Measurements from ENCODE around the gene PLPPR5.

The PLPPR5 gene

DNA sequence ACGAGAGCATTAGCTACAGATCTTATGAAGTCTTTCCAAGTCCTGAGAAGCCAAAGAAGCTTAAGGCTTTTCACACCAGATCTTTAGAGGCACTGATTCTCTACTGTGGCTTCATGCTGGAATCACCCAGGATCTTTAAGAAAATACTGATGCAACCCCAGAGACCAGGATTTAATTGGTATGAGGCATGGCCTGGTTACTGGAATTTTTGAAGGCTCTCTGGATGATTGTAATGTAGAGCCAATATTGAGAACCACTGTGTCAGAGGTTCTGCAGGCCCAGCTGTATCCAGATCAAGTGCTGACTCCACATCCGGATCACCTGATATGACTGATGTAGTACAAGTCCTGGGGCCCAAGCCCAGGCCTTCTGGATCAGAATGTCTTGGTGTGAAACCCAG, 105.7 kb downstream of the PLPPR5 start:
- DNase-seq (ENCODE audit: low read depth): peak; percentile 63
- TF ChIP-seq, protein P1, sequence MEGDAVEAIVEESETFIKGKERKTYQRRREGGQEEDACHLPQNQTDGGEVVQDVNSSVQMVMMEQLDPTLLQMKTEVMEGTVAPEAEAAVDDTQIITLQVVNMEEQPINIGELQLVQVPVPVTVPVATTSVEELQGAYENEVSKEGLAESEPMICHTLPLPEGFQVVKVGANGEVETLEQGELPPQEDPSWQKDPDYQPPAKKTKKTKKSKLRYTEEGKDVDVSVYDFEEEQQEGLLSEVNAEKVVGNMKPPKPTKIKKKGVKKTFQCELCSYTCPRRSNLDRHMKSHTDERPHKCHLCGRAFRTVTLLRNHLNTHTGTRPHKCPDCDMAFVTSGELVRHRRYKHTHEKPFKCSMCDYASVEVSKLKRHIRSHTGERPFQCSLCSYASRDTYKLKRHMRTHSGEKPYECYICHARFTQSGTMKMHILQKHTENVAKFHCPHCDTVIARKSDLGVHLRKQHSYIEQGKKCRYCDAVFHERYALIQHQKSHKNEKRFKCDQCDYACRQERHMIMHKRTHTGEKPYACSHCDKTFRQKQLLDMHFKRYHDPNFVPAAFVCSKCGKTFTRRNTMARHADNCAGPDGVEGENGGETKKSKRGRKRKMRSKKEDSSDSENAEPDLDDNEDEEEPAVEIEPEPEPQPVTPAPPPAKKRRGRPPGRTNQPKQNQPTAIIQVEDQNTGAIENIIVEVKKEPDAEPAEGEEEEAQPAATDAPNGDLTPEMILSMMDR (IDR thresholded peaks at IDR 0.05; ENCODE audit: control insufficient read depth, insufficient read depth, low read depth, low read length, missing control alignments): no peak
- H3K4me3 ChIP-seq (ENCODE audit: control insufficient read depth, low read depth, low read length): no peak overlapping the region

DNA sequence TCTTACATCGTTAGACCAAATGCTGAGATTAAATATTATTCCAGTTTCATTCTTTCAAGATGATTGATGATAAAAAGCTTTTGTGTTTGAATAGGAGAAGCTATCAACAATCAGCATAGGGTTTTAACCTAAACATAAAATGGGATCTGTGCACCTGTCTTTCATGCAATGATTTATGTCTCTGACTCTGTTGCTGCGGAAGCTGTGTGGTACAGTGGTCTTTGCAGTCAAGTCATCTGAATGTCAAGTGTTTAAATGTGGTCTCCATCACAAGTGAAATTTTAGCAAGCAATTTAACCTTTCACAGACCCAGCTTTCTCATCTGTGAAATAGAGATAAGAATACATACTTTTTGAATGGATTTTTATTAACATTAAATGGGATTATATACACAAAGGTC, 107.2 kb downstream of the PLPPR5 start:
- DNase-seq (ENCODE audit: low read depth): no peak
- no peak overlapping the region for H3K4me3 ChIP-seq (ENCODE audit: control insufficient read depth, low read depth, low read length)
- TF ChIP-seq, protein P1 (IDR thresholded peaks at IDR 0.05; ENCODE audit: control insufficient read depth, insufficient read depth, low read depth, low read length, missing control alignments): no peak

DNA sequence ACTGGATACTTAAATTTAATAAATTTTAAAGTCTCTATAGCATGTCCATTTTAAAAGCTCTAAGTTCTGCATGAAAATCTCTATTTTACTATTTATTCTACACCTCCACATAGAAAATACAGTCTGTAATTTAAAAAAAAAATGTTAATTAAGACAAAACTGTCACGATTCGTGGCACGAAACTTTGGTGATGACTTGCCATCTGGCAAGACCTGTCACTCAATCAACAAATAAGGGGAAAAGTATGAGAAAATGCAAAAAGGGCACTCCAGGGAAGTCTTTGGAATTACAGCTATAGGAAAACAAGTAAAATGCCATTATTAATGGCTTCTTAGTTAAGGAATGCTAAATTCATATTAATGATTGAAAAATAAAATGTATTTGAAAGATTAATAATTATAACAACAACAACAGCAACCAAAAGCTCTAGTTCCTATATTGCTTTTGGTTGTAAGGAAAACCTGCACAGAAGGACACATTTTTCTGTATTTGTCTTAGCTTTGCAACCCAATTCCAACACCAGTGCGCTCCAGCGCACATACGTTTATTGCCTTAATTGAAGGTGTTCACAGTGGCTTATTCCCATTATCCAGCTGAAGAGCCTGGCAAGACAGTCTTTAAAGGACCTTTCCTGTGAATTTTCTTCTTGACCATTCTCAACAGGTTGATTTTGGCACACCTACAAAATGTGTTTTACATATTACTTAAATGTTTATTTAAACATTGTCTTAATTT, 107.8 kb downstream of the PLPPR5 start:
- DNase-seq (ENCODE audit: low read depth): no peak

DNA sequence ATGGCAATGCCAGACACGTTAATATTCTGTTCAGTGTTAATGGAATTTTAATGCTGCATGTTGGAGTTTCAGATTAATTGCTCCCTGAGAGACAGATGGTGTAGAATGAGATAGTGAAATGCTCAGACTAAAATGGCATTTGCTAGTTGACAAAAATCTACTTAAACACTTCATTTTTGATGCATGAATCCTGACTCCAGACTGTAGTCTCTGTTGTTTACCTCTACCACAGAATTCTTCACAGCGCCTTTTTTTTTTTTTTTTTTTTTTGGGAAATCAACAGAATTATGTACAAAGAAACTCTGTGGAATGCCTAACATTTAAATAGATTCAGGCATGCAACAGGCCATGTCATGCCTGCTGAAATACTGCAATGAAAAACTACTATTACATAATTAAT, 111.3 kb downstream of the PLPPR5 start:
- H3K4me3 ChIP-seq (ENCODE audit: control insufficient read depth, low read depth, low read length): no peak overlapping the region
- TF ChIP-seq, protein P1 (IDR thresholded peaks at IDR 0.05; ENCODE audit: control insufficient read depth, insufficient read depth, low read depth, low read length, missing control alignments): no peak
- no peak for DNase-seq (ENCODE audit: low read depth)

More for the DNA sequence above, 107.8 kb downstream of the PLPPR5 start:
- no peak overlapping the region for H3K4me3 ChIP-seq (ENCODE audit: control insufficient read depth, low read depth, low read length)
- TF ChIP-seq, protein P1 (IDR thresholded peaks at IDR 0.05; ENCODE audit: control insufficient read depth, insufficient read depth, low read depth, low read length, missing control alignments): no peak

DNA sequence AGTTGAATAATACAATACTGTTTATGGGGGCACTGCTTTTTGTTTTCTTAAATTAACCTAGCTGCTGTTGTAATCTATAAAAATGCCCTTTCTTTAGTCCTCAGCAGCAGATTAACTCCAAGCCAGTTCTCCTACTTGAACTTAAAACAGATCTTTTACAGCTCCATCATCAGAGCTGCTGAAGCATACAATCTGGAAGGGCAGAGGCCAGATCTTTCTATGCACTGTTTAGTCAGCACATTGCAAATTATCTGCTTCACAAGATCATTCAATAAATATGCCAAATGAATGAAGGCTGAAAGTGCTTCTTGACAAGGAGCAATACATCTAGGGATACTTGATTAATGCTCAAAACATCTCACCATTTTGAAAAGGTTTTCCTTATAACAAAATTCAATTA, 115.8 kb downstream of the PLPPR5 start:
- TF ChIP-seq, protein P1 (IDR thresholded peaks at IDR 0.05; ENCODE audit: control insufficient read depth, insufficient read depth, low read depth, low read length, missing control alignments): no peak
- H3K4me3 ChIP-seq (ENCODE audit: control insufficient read depth, low read depth, low read length): no peak overlapping the region
- DNase-seq (ENCODE audit: low read depth): no peak

DNA sequence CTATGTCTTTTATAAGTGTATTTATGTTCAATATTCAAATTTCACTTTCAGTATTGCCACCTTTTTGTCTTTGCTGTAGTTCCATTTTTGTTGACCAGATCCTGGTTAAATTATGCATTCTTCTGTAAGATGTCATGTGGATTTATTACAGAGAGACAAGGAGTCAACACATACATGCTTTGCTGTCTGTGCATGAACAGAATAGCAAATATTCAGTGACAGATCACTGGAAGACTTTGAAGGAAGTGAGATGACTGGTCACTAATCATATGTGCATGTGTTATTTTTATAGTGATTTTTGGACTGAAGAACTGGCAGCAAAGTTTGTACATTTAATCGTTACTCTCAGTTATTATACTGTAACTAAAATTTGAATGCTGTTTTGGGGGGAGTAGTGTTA, 117.2 kb downstream of the PLPPR5 start:
- no peak for DNase-seq (ENCODE audit: low read depth)
- TF ChIP-seq, protein P1 (IDR thresholded peaks at IDR 0.05; ENCODE audit: control insufficient read depth, insufficient read depth, low read depth, low read length, missing control alignments): no peak
- no peak overlapping the region for H3K4me3 ChIP-seq (ENCODE audit: control insufficient read depth, low read depth, low read length)

All from AG09309 (cell line).